T47D (cell line): Measurements from ENCODE around the gene PCDHA12.
"Not testable (repeated sequence)": the region's sequence is repeated elsewhere in the genome, so short reads cannot be mapped to it uniquely, and the experiment has no call there.

Experiments used
- DNase-seq, 2 experiments: peaks; one replicate each; pipeline versions ENCODE4 v3.0.0 to v3.0.0-alpha.2; 2011 to 2012; ENCODE audit warnings: low read depth in 1 of 2, low spot score in 1 of 2
- JUND ChIP-seq: IDR thresholded peaks from 2 replicates; pipeline ENCODE4 v1.6.1; 2012; ENCODE audit warnings: low read depth
- in situ Hi-C: cut with HindIII; loops from 2 replicates; pipeline ENCODE4 v1.10.0; 2016; ENCODE audit warnings: low sequenced_read_pairs, low pct_unique_long_range_greater_than_20kb

Gene PCDHA12

GRCh38 chr5:140842798-140843733, 32.0 kb upstream of the PCDHA12 start:
- in situ Hi-C loops = no loop called here
- no peak for DNase-seq
- TF ChIP-seq JUND = no peak

GRCh38 chr5:140848139-140849102, 26.7 kb upstream of the PCDHA12 start, which contains the start of gene PCDHA9:
TSS of gene PCDHA9 (plus strand) at chr5:140848382. CDS start at chr5:140848496, 114 bp downstream.
- DNase-seq, in situ Hi-C loops: not testable (repeated sequence)

- in situ Hi-C loops = not testable (repeated sequence)
Measured at GRCh38 chr5:140849831-140850634, 25.1 kb upstream of the PCDHA12 start.

DNA sequence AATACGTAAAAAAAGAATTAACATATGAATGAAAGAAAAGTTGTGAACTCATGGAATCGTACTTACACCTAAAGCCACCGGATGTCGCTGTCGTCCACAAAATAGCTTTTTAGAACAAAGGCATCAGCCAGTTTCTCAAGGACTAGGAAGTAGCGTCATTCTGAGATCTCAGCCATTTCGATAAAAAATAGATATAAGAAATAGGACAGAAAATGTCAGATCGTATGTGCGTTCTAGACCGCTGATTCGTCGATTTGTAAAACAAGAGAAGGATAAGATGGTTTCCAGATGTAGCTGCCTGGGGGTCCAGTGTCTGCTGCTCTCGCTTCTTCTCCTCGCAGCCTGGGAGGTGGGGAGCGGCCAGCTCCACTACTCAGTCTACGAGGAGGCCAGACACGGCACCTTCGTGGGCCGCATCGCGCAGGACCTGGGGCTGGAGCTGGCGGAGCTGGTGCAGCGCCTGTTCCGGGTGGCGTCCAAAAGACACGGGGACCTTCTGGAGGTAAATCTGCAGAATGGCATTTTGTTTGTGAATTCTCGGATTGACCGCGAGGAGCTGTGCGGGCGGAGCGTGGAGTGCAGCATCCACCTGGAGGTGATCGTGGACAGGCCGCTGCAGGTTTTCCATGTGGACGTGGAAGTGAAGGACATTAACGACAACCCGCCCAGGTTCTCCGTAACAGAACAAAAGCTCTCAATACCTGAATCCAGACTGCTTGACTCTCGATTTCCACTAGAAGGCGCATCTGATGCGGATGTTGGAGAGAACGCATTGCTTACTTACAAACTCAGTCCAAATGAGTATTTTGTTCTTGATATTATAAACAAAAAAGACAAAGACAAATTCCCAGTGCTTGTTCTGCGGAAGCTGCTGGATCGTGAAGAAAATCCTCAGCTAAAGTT, 19.1 kb upstream of the PCDHA12 start, which contains the start of gene PCDHA10:
Gene PCDHA10, plus strand, starts transcription at position 126 of the 903 bp plus-strand sequence. Its CDS starts 152 bp downstream, at position 278.
- in situ Hi-C loops = no loop called here
- DNase-seq = peak in 1 of 2 experiments; percentile 12

More at GRCh38 chr5:140849831-140850634, 25.1 kb upstream of the PCDHA12 start:
- not testable (repeated sequence) for DNase-seq

DNA sequence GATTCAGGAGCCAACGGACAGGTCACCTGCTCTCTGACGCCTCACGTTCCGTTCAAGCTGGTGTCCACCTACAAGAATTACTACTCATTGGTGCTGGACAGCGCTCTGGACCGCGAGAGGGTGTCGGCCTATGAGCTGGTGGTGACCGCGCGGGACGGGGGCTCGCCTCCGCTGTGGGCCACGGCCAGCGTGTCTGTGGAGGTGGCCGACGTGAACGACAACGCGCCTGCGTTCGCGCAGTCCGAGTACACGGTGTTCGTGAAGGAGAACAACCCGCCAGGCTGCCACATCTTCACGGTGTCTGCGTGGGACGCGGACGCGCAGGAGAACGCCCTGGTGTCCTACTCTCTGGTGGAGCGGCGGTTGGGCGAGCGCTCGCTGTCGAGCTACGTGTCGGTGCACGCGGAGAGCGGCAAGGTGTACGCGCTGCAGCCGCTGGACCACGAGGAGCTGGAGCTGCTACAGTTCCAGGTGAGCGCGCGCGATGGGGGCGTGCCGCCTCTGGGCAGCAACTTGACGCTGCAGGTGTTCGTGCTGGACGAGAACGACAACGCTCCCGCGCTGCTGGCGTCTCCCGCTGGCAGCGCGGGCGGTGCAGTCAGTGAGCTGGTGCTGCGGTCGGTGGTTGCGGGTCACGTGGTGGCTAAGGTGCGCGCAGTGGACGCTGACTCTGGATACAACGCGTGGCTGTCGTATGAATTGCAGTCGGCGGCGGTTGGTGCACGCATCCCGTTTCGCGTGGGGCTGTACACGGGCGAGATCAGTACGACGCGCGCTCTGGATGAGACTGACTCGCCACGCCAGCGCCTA, 17.7 kb upstream of the PCDHA12 start:
- no peak for TF ChIP-seq JUND
- DNase-seq = no peak
- in situ Hi-C loops = no loop called here

More for the DNA sequence above, 19.1 kb upstream of the PCDHA12 start, which contains the start of gene PCDHA10:
- TF ChIP-seq JUND = no peak

DNA sequence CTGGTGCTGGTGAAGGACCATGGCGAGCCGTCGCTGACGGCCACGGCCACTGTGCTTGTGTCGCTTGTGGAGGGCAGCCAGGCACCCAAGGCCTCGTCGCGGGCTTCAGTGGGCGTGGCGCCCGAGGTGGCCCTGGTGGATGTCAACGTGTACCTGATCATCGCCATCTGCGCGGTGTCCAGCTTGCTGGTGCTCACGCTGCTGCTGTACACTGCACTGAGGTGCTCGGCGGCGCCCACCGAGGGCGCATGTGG, 17.2 kb upstream of the PCDHA12 start:
- no peak for DNase-seq
- no peak for TF ChIP-seq JUND
- in situ Hi-C loops = no loop called here

DNA sequence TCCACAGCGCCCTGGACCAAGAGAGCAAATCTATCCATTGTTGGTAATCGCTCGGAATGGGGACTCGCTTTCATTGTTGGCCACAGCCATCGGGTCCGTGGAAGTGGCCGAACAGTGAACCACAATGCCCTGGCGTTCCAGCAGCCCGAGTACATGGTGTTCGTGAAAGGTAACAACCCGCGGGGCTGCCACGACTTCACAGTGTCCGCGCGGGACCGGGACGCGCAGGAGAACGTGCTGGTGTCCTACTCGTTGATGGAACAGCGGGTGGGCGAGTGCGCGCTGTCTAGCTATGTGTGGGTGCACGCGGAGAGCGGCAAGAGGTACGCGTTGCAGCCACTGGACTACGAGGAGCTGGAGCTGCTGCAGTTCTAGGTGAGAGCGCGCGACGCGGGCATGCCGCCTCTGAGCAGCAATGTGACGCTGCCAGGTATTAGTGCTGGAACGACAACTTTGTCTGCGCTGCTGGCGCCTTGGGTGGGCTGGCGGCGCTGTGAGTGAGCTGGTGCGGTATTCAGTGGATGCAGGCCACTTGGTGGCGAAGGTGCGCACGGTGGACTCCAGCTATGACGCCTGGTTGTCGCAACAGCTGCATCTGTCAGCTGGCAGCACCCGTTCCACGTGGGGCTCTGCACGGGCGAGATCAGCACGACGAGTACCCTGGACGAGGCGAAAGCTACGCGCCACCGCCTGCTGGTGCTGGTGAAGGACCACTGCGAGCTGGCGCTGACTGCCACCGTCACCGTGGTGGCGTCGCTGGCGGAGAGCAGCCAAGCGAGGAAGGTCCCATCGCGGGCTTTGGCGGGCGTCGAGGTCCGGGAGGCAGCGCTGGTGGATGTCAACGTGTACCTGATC, 12.4 kb upstream of the PCDHA12 start:
- no peak for DNase-seq
- no peak for TF ChIP-seq JUND
- in situ Hi-C loops = no loop called here

DNA sequence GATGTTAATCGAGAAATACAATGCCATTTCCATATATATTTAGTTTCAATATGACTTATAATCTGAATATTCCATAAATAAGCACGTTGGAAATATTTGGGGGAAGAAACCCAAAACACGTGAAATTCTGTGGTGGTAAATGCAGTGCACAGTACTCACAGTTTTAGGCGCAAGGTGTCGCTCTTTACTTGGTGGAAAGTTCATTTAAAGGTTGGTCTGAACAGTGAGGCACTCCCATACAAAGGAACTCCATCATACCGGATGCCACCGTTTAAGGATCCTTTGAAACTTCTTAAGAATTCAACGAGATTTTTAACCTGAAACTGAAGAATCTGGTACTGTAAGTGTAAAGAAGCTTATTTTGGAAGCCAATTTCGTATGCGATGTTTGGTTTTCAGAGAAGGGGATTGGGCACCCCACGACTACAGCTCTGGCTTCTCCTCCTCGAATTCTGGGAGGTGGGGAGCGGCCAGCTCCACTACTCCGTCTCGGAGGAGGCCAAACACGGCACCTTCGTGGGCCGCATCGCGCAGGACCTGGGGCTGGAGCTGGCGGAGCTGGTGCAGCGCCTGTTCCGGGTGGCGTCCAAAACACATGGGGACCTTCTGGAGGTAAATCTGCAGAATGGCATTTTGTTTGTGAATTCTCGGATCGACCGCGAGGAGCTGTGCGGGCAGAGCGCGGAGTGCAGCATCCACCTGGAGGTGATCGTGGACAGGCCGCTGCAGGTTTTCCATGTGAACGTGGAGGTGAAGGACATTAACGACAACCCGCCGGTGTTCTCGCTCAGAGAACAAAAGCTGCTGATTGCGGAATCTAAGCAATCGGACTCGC, 6.2 kb upstream of the PCDHA12 start, which contains the start of gene PCDHA11:
Gene PCDHA11, plus strand, starts transcription at position 237 of the 834 bp plus-strand sequence. Its CDS starts 147 bp downstream, at position 384.
- no peak for TF ChIP-seq JUND
- in situ Hi-C loops = no loop called here
- peak; percentile 87 to 88 for DNase-seq

DNA sequence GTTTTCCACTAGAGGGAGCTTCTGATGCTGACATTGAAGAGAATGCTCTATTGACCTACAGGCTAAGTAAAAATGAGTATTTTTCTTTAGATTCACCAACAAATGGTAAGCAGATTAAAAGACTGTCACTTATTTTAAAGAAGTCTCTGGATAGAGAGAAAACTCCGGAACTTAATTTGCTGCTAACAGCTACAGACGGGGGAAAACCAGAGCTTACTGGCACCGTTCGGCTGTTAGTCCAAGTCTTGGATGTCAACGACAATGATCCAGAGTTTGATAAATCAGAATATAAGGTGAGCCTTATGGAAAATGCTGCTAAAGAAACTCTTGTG, 5.6 kb upstream of the PCDHA12 start:
- in situ Hi-C loops = no loop called here
- TF ChIP-seq JUND = no peak
- peak in 1 of 2 experiments; percentile 89 for DNase-seq
